Measurements from ENCODE around the gene OR2V2.

OR2V2 gene

GRCh38 chr5:181149806-181150733 lies 2.7 kb downstream of the OR2V2 start:
- DNase-seq, result no peak

GRCh38 chr5:181151146-181151545 lies 3.8 kb downstream of the OR2V2 start:
- no peak for DNase-seq

GRCh38 chr5:181152406-181152805 lies 5.0 kb downstream of the OR2V2 start:
- no peak for DNase-seq

- no peak for DNase-seq
Measured at GRCh38 chr5:181153814-181154213, 6.4 kb downstream of the OR2V2 start.

GRCh38 chr5:181156758-181157157 lies 9.4 kb downstream of the OR2V2 start:
- DNase-seq, result no peak

GRCh38 chr5:181158869-181159268 lies 11.5 kb downstream of the OR2V2 start:
- no peak for DNase-seq

- DNase-seq, result peak; percentile 85
Measured at GRCh38 chr5:181159286-181160151, 12.1 kb downstream of the OR2V2 start.

GRCh38 chr5:181160152-181160754 lies 12.9 kb downstream of the OR2V2 start:
- DNase-seq, result no peak

GRCh38 chr5:181160755-181161533 lies 13.6 kb downstream of the OR2V2 start:
- peak; percentile 47 for DNase-seq

- no peak for DNase-seq
Measured at GRCh38 chr5:181161534-181162175, 14.3 kb downstream of the OR2V2 start.

GRCh38 chr5:181163487-181164075 lies 16.2 kb downstream of the OR2V2 start:
- DNase-seq, result no peak

- no peak for DNase-seq
Measured at GRCh38 chr5:181164076-181164952, 16.9 kb downstream of the OR2V2 start.

GRCh38 chr5:181166812-181167733 lies 19.7 kb downstream of the OR2V2 start:
- no peak for DNase-seq

- DNase-seq, result no peak
Measured at GRCh38 chr5:181167814-181168488, 20.6 kb downstream of the OR2V2 start.

- no peak for DNase-seq
Measured at GRCh38 chr5:181168595-181169118, 21.3 kb downstream of the OR2V2 start.

- peak; percentile 62 for DNase-seq
Measured at GRCh38 chr5:181169459-181170236, 22.3 kb downstream of the OR2V2 start.

- DNase-seq, result no peak
Measured at GRCh38 chr5:181170237-181170825, 22.9 kb downstream of the OR2V2 start.
